ENCODE data around the gene ATMIN.

DNA sequence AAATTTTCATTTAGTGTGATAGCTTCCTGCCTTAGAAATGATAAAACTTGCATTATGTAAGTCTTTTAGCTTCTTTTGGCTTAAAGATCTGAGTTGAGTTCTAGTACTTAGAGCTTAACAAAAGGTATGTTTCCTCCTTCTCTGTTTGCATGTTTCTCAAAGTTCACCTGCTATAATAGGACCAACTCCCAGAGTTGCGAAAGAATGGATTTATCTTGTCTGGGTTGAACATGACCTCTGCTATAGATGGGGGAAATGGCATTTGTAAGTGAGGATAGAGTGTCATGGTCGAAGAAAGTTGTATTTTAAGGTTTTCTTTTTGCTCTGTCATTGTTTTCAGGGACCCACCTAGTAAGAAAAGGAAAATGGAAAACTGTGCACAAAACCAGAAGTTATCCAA lies 7.2 kb downstream of the ATMIN start:
- TF ChIP-seq EZH2 (IDR thresholded peaks at IDR 0.05; ENCODE audit: insufficient read depth, poor library complexity, severe bottlenecking): no peak
- no peak for TF ChIP-seq EZH2phosphoT487 (IDR thresholded peaks at IDR 0.05; ENCODE audit: insufficient read depth, low read depth)
